Motor neuron (in vitro differentiated cells): ENCODE data around the gene ROPN1L. TPM values are rescaled to one million over a fixed set of nuclear protein-coding genes. Genes with fewer than 3 reads are reported as not detected.
"Not testable (repeated sequence)": the region's sequence is repeated elsewhere in the genome, so short reads cannot be mapped to it uniquely, and the experiment has no call there.

ENCODE experiments used
- ATAC-seq, 8 experiments: fragments of 200-7000 bp; cut with Tn5 transposase; replicated peaks in 6 of 8; 2 replicates each; pipeline ENCODE4 v1.8.0; 2021; ENCODE audit warnings: mild to moderate bottlenecking in 8 of 8, moderate library complexity in 8 of 8
- H3K27ac ChIP-seq, 2 donors: fragments of 250-450 bp; sonication (Bioruptor Pico); 2 replicates each; pipeline ENCODE4 v1.9.0; 2021; ENCODE audit warnings: antibody characterized with exemption in 2 of 2, mild to moderate bottlenecking in 2 of 2, moderate library complexity in 1 of 2
- H3K4me1 ChIP-seq, 2 donors: fragments of 250-450 bp; sonication (Bioruptor Pico); replicated peaks in 1 of 2; 2 replicates each; pipeline ENCODE4 v1.6.1; 2021; ENCODE audit warnings: antibody characterized with exemption in 2 of 2, mild to moderate bottlenecking in 2 of 2, moderate library complexity in 1 of 2
- H3K4me3 ChIP-seq, 5 donors: fragments of 250-450 bp; sonication (Bioruptor Pico); 2 replicates each; pipeline ENCODE4 v1.9.0; 2021; ENCODE audit warnings: antibody characterized with exemption in 5 of 5, mild to moderate bottlenecking in 5 of 5, moderate library complexity in 4 of 5
- WGBS, 10 experiments: fragments of 450-650 bp; shearing (Covaris generic); methylation state at CpG; one replicate each; pipeline ENCODE4 v1.0.0; 2022; 5-methylcytosine and 5-hydroxymethylcytosine counted together
- in situ Hi-C, 9 experiments: fragments of 400-800 bp; cut with MboI; loops; one replicate each; pipeline ENCODE4 v1.15.0; 2021; ENCODE audit warnings: low sequenced_read_pairs in 9 of 9, low pct_unique_long_range_greater_than_20kb in 2 of 9; ENCODE audit not compliant: unreplicated experiment in 9 of 9
- total RNA-seq, 8 experiments: library from RNA; unstranded; fragments of 300-600 nt; gene quantifications; 2 replicates each; pipeline versions ENCODE4 v1.2.3 to v1.2.4, GENCODE V29; 2022

ROPN1L gene
- total RNA-seq, 8 experiments from 2014 or later: 1.1 to 25.7 (median 2.2) TPM; not detected in 1

DNA sequence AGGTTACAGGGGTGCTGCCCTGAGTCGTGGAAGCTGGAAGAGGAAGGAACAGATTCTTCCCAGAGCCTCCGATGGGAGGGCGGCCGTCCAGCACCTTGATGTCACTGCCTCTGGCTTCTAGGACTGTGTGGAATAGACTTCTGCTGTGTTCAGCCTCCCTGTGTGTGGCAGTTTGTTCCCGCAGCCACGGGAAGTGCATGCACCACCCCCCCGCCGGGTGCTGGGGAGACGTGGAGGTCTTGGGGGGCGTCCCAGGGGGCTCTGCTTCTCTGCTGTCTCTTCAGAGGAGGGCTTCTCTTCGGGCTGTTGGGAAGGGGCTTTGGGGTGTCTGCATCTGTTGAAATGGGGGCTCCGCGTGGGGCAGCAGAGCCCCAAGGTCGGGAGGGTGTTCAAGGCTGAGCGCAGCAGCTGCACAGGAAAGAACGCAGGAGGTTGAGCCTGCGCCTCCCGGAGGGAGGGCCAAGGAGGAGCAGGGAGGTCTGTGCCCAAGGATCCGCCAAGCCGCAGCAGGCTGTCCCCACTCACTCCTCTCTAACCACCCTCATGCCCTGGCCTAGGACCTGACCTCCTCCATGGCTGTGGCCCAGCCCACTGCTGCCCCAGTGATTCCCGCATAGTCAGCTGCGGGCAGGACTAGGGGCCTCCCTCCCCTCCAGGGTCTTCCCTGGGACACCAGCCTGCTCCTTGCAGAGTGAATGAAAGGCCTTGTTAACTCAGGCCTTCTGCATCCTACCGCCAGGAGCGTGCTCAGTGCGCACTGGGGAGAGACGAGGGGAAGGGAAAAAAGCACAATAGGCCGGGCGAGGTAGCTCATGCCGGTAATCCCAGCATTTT lies 45.0 kb downstream of the ROPN1L start:
- in situ Hi-C loops: no loop called here
- no peak for ATAC-seq
- Histone ChIP-seq H3K4me3 (no peak overlapping the region), H3K4me1 (no peaks in the 10 kb centered on the region), H3K27ac (no peak overlapping the region)
- 40 to 89% (median 77%) methylated on average over 1 to 9 of the region's 29 CpGs; no CpG with 5 or more reads in 5 of the 10 experiments for WGBS, 10 experiments

GRCh38 chr5:10488144-10488543 lies 46.5 kb downstream of the ROPN1L start:
- in situ Hi-C loops: no loop called here
- no peak for ATAC-seq
- H3K4me3 ChIP-seq: no peak overlapping the region
- no peaks in the 10 kb centered on the region for H3K4me1 ChIP-seq
- no peak overlapping the region for H3K27ac ChIP-seq
- WGBS, 10 experiments: 0 to 100% (median 81%) methylated on average over 1 to 5 of the region's 6 CpGs; no CpG with 5 or more reads in 2 of the 10 experiments

GRCh38 chr5:10489810-10490426 lies 48.2 kb downstream of the ROPN1L start:
- Histone ChIP-seq H3K4me1 (no peaks in the 10 kb centered on the region), H3K27ac (no peak overlapping the region), H3K4me3 (no peak overlapping the region)
- WGBS, 10 experiments: 54 to 90% (median 79%) methylated on average over 2 to 8 of the region's 8 CpGs
- in situ Hi-C loops: no loop called here
- ATAC-seq: peak in 1 of 8 experiments; percentile 16

DNA sequence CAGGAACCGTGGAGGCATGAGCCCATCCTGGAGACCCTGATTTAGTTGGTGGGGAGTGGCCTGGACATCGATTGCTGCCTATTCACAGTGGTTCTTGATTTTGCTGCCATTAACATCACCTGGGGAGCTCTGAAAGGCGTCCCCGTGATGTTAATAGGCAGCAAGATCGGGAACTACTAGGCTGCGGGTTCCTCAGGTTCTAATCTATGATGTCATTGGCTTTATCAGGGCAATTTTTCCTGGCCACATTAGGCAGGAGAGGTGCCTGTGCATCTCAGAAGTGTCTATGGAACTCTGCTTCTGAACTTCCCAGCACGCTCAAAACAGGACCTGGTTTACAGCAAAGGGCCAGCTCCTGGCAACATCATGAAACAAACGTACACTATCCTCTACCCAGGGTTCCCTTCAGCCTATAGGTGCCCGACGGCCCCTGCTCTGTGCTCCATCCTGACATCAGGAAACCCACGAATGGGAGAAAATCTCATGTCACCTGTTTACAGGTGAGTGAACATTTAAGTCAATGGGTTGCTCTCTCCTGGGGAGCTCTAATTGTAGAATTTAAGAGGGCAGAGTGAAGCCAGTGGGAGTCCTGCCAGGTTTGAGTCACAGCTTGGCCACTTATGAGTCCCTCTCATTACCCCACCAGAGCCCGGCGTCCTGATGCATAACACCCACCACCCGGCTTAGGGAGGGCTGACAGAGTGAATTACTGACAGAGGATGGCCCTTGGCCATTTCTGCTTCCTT lies 49.4 kb downstream of the ROPN1L start:
- Histone ChIP-seq H3K4me3 (no peak overlapping the region), H3K4me1 (no peaks in the 10 kb centered on the region), H3K27ac (no peak overlapping the region)
- in situ Hi-C loops: no loop called here
- no peak for ATAC-seq
- 20 to 95% (median 65%) methylated on average over 2 to 11 of the region's 14 CpGs; no CpG with 5 or more reads in 3 of the 10 experiments for WGBS, 10 experiments

DNA sequence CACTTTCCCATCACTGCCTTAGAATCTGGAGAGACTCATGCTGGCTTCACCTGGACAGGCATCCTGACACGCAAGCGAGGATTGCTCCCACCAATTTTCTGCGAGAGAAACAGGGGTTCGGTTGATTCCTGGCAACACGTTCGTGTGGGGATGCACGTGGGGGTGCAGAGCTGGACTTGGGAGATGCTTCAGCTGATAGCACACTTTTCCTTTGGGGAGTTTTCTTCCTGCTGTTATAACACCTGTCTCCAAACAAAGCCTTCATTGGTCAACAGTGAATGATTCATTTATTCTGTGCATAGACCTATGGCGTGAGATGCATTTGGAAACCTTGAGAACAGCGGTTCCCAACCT lies 50.0 kb downstream of the ROPN1L start:
- Histone ChIP-seq H3K4me3 (no peak overlapping the region), H3K4me1 (no peaks in the 10 kb centered on the region), H3K27ac (no peak overlapping the region)
- ATAC-seq: no peak
- WGBS, 10 experiments: 49 to 100% (median 93%) methylated on average over 1 to 6 of the region's 9 CpGs; no CpG with 5 or more reads in 4 of the 10 experiments
- in situ Hi-C loops: no loop called here

GRCh38 chr5:10493884-10494283 lies 52.2 kb downstream of the ROPN1L start:
- in situ Hi-C loops: no loop called here
- H3K4me1 ChIP-seq: no peaks in the 10 kb centered on the region
- H3K27ac ChIP-seq: no peak overlapping the region
- WGBS, 10 experiments: 70 to 100% (median 83%) methylated on average over 1 to 4 of the region's 4 CpGs; no CpG with 5 or more reads in 4 of the 10 experiments
- ATAC-seq: no peak
- H3K4me3 ChIP-seq: no peak overlapping the region

GRCh38 chr5:10494497-10494896 lies 52.8 kb downstream of the ROPN1L start:
- H3K4me1 ChIP-seq, in situ Hi-C loops, H3K27ac ChIP-seq, ATAC-seq, H3K4me3 ChIP-seq: not testable (repeated sequence)
- 62 to 100% (median 82%) methylated on average over 1 to 6 of the region's 6 CpGs; no CpG with 5 or more reads in 3 of the 10 experiments for WGBS, 10 experiments

GRCh38 chr5:10497554-10497953 lies 55.9 kb downstream of the ROPN1L start:
- H3K4me1 ChIP-seq: peaks cover 16 to 17% of the 10 kb centered on the region in 2 donors
- H3K4me3 ChIP-seq: no peak overlapping the region
- ATAC-seq: peak in 2 of 8 experiments; percentile 21 to 83
- no peak overlapping the region for H3K27ac ChIP-seq
- WGBS, 10 experiments: 57 to 80% (median 68%) methylated on average over 1 to 4 of the region's 5 CpGs; no CpG with 5 or more reads in 4 of the 10 experiments
- in situ Hi-C loops: no loop called here

DNA sequence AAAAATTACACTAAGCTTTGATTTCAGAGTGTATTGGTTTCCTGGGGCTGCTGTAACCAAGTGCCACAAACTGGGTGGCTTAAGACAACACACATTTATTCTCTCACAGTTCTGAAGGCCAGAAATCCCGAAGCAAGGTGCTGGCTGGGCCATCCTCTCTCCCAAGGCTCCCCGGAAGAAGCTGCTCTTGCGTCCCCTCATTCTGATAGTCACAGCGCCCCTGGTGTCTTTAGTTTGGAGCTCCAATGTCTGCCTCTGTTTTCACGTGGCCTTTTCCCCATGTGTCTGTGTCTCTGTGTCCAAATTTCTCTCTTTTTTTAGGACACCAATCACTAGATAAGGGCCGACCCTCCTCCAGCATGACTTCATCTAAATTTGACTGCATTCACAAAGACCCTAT lies 56.7 kb downstream of the ROPN1L start:
- Histone ChIP-seq H3K4me1 (peaks cover 18 to 22% of the 10 kb centered on the region in 2 donors), H3K4me3 (no peak overlapping the region), H3K27ac (no peak overlapping the region)
- no peak for ATAC-seq
- in situ Hi-C loops: no loop called here
- 40 to 92% (median 55%) methylated on average over 1 to 6 of the region's 6 CpGs; no CpG with 5 or more reads in 1 of the 10 experiments for WGBS, 10 experiments

- H3K4me1 ChIP-seq: peaks cover 25 to 26% of the 10 kb centered on the region in 2 donors
- no peak overlapping the region for H3K4me3 ChIP-seq
- 87 to 100% (median 100%) methylated on average over 1 to 3 of the region's 9 CpGs; no CpG with 5 or more reads in 5 of the 10 experiments for WGBS, 10 experiments
- in situ Hi-C loops: no loop called here
- no peak overlapping the region for H3K27ac ChIP-seq
- no peak for ATAC-seq
Observed at GRCh38 chr5:10499066-10499465, 57.4 kb downstream of the ROPN1L start.

DNA sequence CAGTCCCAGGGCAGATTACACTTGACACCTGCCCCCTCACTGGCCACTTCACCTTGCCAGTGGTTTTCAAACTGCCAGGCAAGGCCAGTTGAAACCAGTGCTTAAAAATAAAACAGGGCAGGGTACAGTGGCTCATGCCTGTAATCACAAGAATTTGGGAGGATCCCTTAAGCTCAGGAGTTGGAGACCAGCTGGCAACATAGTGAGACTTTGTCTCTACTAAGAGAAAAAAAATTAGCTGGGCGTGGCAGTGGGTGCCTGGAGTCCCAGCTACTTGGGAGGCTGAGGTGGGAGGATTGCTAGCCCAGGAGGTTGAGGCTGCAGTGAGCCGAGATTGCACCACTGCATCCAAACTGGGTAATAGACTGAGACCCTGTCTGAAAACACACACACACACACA lies 58.1 kb downstream of the ROPN1L start:
- WGBS, 10 experiments: 60 to 75% methylated on average over 1 of the region's 2 CpGs; no CpG with 5 or more reads in 8 of the 10 experiments

DNA sequence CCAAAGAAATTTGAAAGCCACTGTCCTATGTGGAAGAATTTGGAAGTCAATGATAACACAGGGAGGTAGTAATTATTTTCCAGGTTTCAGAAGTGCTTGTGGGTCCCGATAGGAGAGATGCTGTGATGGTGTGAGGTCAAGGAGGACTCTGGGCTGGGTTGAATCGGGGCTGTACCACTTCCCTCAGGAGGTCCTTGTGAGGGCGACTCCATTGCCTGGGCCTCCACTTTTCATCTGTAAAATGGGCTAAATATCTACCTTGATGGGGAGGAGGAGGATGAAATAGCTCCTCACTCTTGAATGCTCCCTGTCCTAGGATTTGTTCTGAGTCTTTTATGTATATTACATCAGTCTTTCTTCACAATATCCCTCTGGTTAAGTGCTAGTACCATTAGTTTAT lies 59.0 kb downstream of the ROPN1L start:
- WGBS, 10 experiments: 43 to 88% (median 80%) methylated on average over 1 to 3 of the region's 3 CpGs; no CpG with 5 or more reads in 3 of the 10 experiments
- in situ Hi-C loops: no loop called here
- Histone ChIP-seq H3K27ac (no peak overlapping the region), H3K4me1 (peaks cover 27 to 32% of the 10 kb centered on the region in 2 donors), H3K4me3 (no peak overlapping the region)
- ATAC-seq: no peak

More for the DNA sequence above, 58.1 kb downstream of the ROPN1L start:
- Histone ChIP-seq H3K27ac (no peak overlapping the region), H3K4me3 (no peak overlapping the region), H3K4me1 (peaks cover 27 to 29% of the 10 kb centered on the region in 2 donors)
- no peak for ATAC-seq
- in situ Hi-C loops: no loop called here
